K562 (cell line): ENCODE results near the gene GALNT9. TPM values are rescaled to one million over a fixed set of nuclear protein-coding genes. Genes with fewer than 3 reads are reported as not detected.

Source experiments
- ATAC-seq: fragments of 200-7000 bp; cut with Tn5 transposase; 3 replicates; pipeline ENCODE4 v1.9.1; 2020; ENCODE audit warnings: moderate library complexity
- BruUV-seq: library from RNA; stranded (reverse); fragments of 400-500 nt; replicated peaks from 2 replicates; lab custom pipeline; 2021; lab: Mats Ljungman, UMichigan
- CTCF ChIA-PET: fragments of 300-600 bp; formaldehyde crosslinking; extraction: SDS; loops from one replicate; lab custom pipeline; 2021; ENCODE audit warnings: low intra/inter-chr PET ratio; lab: Yijun Ruan, JAX
- POLR2A ChIA-PET: fragments of 300-600, 350-650 bp; sonication (Branson Sonifier 250); formaldehyde crosslinking; extraction: SDS; loops from one replicate; lab custom pipeline; 2021; ENCODE audit warnings: antibody characterized with exemption, inconsistent platforms; lab: Yijun Ruan, JAX
- DNase-seq, 4 experiments: peaks; one replicate each; pipeline versions ENCODE4 v3.0.0 to v3.0.0-alpha.2; 2011 to 2018; ENCODE audit warnings: low spot score in 3 of 4, mixed read lengths in 3 of 4; ENCODE audit errors: extremely low read depth in 1 of 4
- FAIRE-seq: peaks from 2 replicates; lab custom pipeline; 2011; peaks lifted over from hg19 to GRCh38; lab: Jason Lieb, UNC
- H2AFZ ChIP-seq: 2 replicates; pipeline ENCODE4 v1.6.0; 2011; ENCODE audit warnings: low read depth, low read length, control low read depth, inconsistent platforms
- H3K27ac ChIP-seq: fragments of 200-600 bp; 3 replicates; pipeline ENCODE4 v1.8.0; 2011; ENCODE audit warnings: low read depth, mild to moderate bottlenecking, control low read depth, inconsistent platforms, low read length, moderate library complexity, mixed read lengths; ENCODE audit errors: extremely low read depth
- H3K27me3 ChIP-seq, 2 experiments: fragments of 300-600 bp in 1 of 2; 2 replicates in 1 of 2; 3 replicates in 1 of 2; pipeline versions ENCODE4 v1.6.0 to v1.8.0; 2011; ENCODE audit warnings: inconsistent platforms in 2 of 2, low read length in 2 of 2, mild to moderate bottlenecking in 1 of 2, mixed read lengths in 1 of 2, moderate library complexity in 1 of 2; ENCODE audit not compliant: control insufficient read depth in 2 of 2, insufficient read depth in 2 of 2
- H3K36me3 ChIP-seq: fragments of 300-600 bp; 3 replicates; pipeline ENCODE4 v1.8.0; 2011; ENCODE audit warnings: mild to moderate bottlenecking, low read length, inconsistent platforms; ENCODE audit not compliant: control insufficient read depth, insufficient read depth
- H3K4me1 ChIP-seq, 2 experiments: fragments of 200-600 bp in 1 of 2; replicated peaks in 1 of 2; 2 replicates in 1 of 2; 3 replicates in 1 of 2; pipeline versions ENCODE4 v1.5.1 to v1.8.0; 2011; ENCODE audit warnings: inconsistent platforms in 2 of 2, low read length in 2 of 2, mild to moderate bottlenecking in 1 of 2, mixed read lengths in 1 of 2, moderate library complexity in 1 of 2; ENCODE audit not compliant: control insufficient read depth in 2 of 2, insufficient read depth in 2 of 2
- H3K4me2 ChIP-seq: 2 replicates; pipeline ENCODE4 v1.6.1; 2011; ENCODE audit warnings: low read length, control low read depth, inconsistent platforms, mixed read lengths; ENCODE audit not compliant: insufficient read depth
- H3K4me3 ChIP-seq: fragments of 200-600 bp; sonication (generic), shearing (Covaris generic); 2 replicates; pipeline ENCODE4 v1.5.1; 2016; ENCODE audit warnings: control low read depth, inconsistent platforms
- H3K79me2 ChIP-seq: fragments of 200-600 bp; 3 replicates; pipeline ENCODE4 v1.8.0; 2011; ENCODE audit warnings: low read length, inconsistent platforms; ENCODE audit not compliant: control insufficient read depth, insufficient read depth
- H3K9ac ChIP-seq, 2 experiments: 2 replicates each; pipeline versions ENCODE4 v1.6.0 to v1.6.1; 2011; ENCODE audit warnings: low read depth in 2 of 2, low read length in 2 of 2, control low read depth in 1 of 2, inconsistent platforms in 1 of 2, mild to moderate bottlenecking in 1 of 2, mixed read lengths in 1 of 2; ENCODE audit not compliant: insufficient read depth in 1 of 2
- H3K9me1 ChIP-seq: one replicate; pipeline ENCODE4 v1.6.0; 2011; ENCODE audit warnings: inconsistent platforms, mild to moderate bottlenecking, low read length, moderate library complexity; ENCODE audit not compliant: control insufficient read depth, insufficient read depth
- H3K9me3 ChIP-seq: replicated peaks from 2 replicates; pipeline ENCODE4 v1.5.1; 2011; ENCODE audit warnings: low read depth, low read length, inconsistent platforms; ENCODE audit not compliant: control insufficient read depth, insufficient read depth
- H4K20me1 ChIP-seq: replicated peaks from 2 replicates; pipeline ENCODE4 v1.6.1; 2011; ENCODE audit warnings: low read length, inconsistent platforms, mixed read lengths; ENCODE audit not compliant: control insufficient read depth, insufficient read depth
- MLX ChIP-seq, 2 experiments: fragments of 450-650 bp in 1 of 2; sonication (generic) in 1 of 2; formaldehyde crosslinking; conservative IDR thresholded peaks; 2 replicates each; pipeline versions ENCODE4 v1.4.0 to v1.8.1; 2020 to 2022; ENCODE audit warnings: mild to moderate bottlenecking in 1 of 2, missing genetic modification reagents in 1 of 2
- POLR3G ChIP-seq: IDR thresholded peaks from 2 replicates; pipeline ENCODE4 v1.6.1; 2011; ENCODE audit not compliant: insufficient read length, insufficient replicate concordance; ENCODE audit errors: extremely low read depth
- RBM22 ChIP-seq: fragments of 200-400 bp; formaldehyde crosslinking; IDR thresholded peaks from 2 replicates; pipeline ENCODE4 v1.6.1; 2018; ENCODE audit warnings: low read length, low read depth; ENCODE audit not compliant: poor library complexity, severe bottlenecking
- SPI1 ChIP-seq: IDR thresholded peaks from 2 replicates; pipeline ENCODE4 v1.6.1; 2011; ENCODE audit warnings: low read depth, low read length, control low read depth, borderline replicate concordance
- WGBS: fragments of 100-300 bp; shearing (Covaris generic); methylation state at CpG from one replicate; pipeline ENCODE4 v1.1.6; 2016; ENCODE audit warnings: low coverage, mixed read lengths; ENCODE audit not compliant: insufficient coverage; ENCODE audit errors: missing lambda C conversion rate; 5-methylcytosine and 5-hydroxymethylcytosine counted together
- in situ Hi-C: fragments of 300-500 bp; cut with MboI; formaldehyde crosslinking; loops from 4 replicates; pipeline ENCODE4 v1.15.0; 2018; ENCODE audit warnings: inconsistent platforms, mixed read lengths
- intact Hi-C: fragments of 100-400 bp; cut with micrococcal nuclease; formaldehyde crosslinking; loops from 2 replicates; pipeline ENCODE4 v1.14.2; 2022
- polyA plus RNA-seq, 8 experiments: library from polyadenylated mRNA; depleted of rRNA in 4 of 8; stranded (reverse) in 5 of 8; unstranded in 3 of 8; fragments of >200 nt; fragmentation: Nextera tagmentation in 2 of 8; fragmentation: Illumina TruSeq in 1 of 8; extraction: Ambion mirVana in 2 of 8; extraction: Trizol in 1 of 8; gene quantifications; 2 replicates each; pipeline versions ENCODE4 v1.2.1 to v1.2.3, GENCODE V29; 2011 to 2014; ENCODE audit warnings: inconsistent platforms in 1 of 8, missing spikeins in 1 of 8
- total RNA-seq, 7 experiments: library from RNA; depleted of rRNA in 6 of 7; stranded (reverse); fragments of >200 nt in 6 of 7; fragmentation: Illumina TruSeq in 2 of 7; extraction: Trizol in 2 of 7; gene quantifications; 2 replicates each; pipeline versions ENCODE4 v1.2.1 to v1.2.3, GENCODE V29; 2011 to 2021; ENCODE audit warnings: low replicate concordance in 1 of 7

GALNT9 gene
- total and polyA plus RNA-seq, 9 of the 15 experiments (the other 6 are each of a cell fraction or from before 2014, with no cell fraction given), result not detected

- H3K9ac ChIP-seq, result no peak overlapping the region
Observed at GRCh38 chr12:132190834-132191500, 138.4 kb downstream of the GALNT9 start.

More at GRCh38 chr12:132190834-132191500, 138.4 kb downstream of the GALNT9 start:
- in situ Hi-C loops (no loop called here), intact Hi-C loops (no loop called here)
- peaks cover 23 to 64% of the 10 kb centered on the region in 2 experiments; a peak in 4 of 5 replicates for H3K27me3 ChIP-seq
- peaks cover 3 to 41% of the 10 kb centered on the region in 2 experiments; a peak in 2 of 5 replicates for H3K4me1 ChIP-seq
- ChIA-PET POLR2A (interaction anchor here (0.6 kb wide), 1 partner anchor 162 kb away, joined by 5 read pairs; no protein-coding TSS in a partner anchor), CTCF (no interaction called here)
- no peak for DNase-seq
- FAIRE-seq, result no peak
- no peaks in the 10 kb centered on the region for H4K20me1 ChIP-seq
- H3K4me2 ChIP-seq, result no peak overlapping the region
- peaks cover 19% of the 10 kb centered on the region for H3K9me3 ChIP-seq
- no peak for TF ChIP-seq POLR3G
- TF ChIP-seq SPI1, result no peak
- no peak for TF ChIP-seq MLX (CRISPR knock-in tag; conservative IDR thresholded peaks at IDR 0.05)
- no peak for TF ChIP-seq RBM22
- H3K79me2 ChIP-seq, result no peaks in the 10 kb centered on the region
- H3K4me3 ChIP-seq, result no peak overlapping the region
- H3K27ac ChIP-seq, result no peak overlapping the region
- ATAC-seq, result no peak
- no TSS peak for BruUV-seq
- H3K36me3 ChIP-seq, result no peaks in the 10 kb centered on the region
- 35% methylated on average over 27 of the region's 30 CpGs for WGBS
- no peak overlapping the region for H2AFZ ChIP-seq
- H3K9me1 ChIP-seq, result no peaks in the 10 kb centered on the region
